Measurements from ENCODE around the gene PLEKHG5.

DNA sequence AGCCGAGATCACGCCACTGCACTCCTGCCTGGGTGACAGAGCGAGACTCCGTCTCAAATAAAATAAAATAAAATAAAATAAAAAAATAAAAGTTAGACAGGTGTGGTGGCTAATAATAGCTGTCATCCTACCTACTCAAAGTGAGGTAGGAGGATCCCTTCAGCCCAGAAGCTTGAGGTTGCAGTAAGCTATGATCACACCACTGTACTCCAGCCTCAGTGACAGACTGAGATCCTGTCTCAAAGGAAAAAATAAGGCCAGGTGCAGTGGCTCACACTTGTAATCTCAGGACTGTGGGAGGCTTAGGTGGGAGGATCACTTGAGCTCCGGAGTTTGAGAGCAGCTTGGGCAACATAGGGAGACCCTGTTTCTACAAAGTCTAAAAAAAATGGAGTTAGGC is 44.8 kb upstream of the PLEKHG5 start:
- TF ChIP-seq EP300 (IDR thresholded peaks at IDR 0.05) (no peak), CBX2 (IDR thresholded peaks at IDR 0.05; ENCODE audit: borderline replicate concordance, low read depth) (no peak), MYC (IDR thresholded peaks at IDR 0.05; ENCODE audit: borderline replicate concordance, low read length) (no peak), CTCF (IDR thresholded peaks at IDR 0.05) (no peak), GATA3 (IDR thresholded peaks at IDR 0.05; ENCODE audit: borderline replicate concordance) (no peak), MAX (IDR thresholded peaks at IDR 0.05) (no peak), POLR2A (IDR thresholded peaks at IDR 0.05; ENCODE audit: low read length) (no peak), RAD21 (conservative IDR thresholded peaks at IDR 0.05 in 1 of 2, IDR thresholded peaks at IDR 0.05 in 1 of 2) (no peak), SREBF2 (IDR thresholded peaks at IDR 0.05) (no peak), NR3C1 (IDR thresholded peaks at IDR 0.05) (no peak), ELK1 (IDR thresholded peaks at IDR 0.05; ENCODE audit: low read depth, low read length) (no peak), ESRRA (IDR thresholded peaks at IDR 0.05; ENCODE audit: borderline replicate concordance, low read length) (no peak), BCL3 (IDR thresholded peaks at IDR 0.05) (no peak)
